Endodermal cell (in vitro differentiated cells): ENCODE results near the gene TPST1. TPM values are rescaled to one million over a fixed set of nuclear protein-coding genes. Genes with fewer than 3 reads are reported as not detected.

ENCODE experiments used
- DNase-seq: peaks from one replicate; pipeline ENCODE4 v3.0.0-alpha.2; 2017
- H3K27ac ChIP-seq: 2 replicates; pipeline ENCODE4 v1.5.1; 2013; ENCODE audit warnings: mild to moderate bottlenecking, low read depth, low read length, moderate library complexity
- H3K27me3 ChIP-seq: 2 replicates; pipeline ENCODE4 v1.6.1; 2013; ENCODE audit warnings: mild to moderate bottlenecking, low read length, moderate library complexity; ENCODE audit not compliant: insufficient read depth, control insufficient read depth, poor library complexity, severe bottlenecking
- H3K36me3 ChIP-seq: 2 replicates; pipeline ENCODE4 v1.7.0; 2013; ENCODE audit warnings: mild to moderate bottlenecking, low read length, moderate library complexity; ENCODE audit not compliant: control insufficient read depth, insufficient read depth
- H3K4me1 ChIP-seq: one replicate; pipeline ENCODE4 v1.7.0; 2013; ENCODE audit warnings: low read length; ENCODE audit not compliant: control insufficient read depth, insufficient read depth
- H3K4me3 ChIP-seq: 2 replicates; pipeline ENCODE4 v1.5.1; 2013; ENCODE audit warnings: mild to moderate bottlenecking, low read length, moderate library complexity
- H3K9ac ChIP-seq: 2 replicates; pipeline ENCODE4 v1.6.1; 2013; ENCODE audit warnings: mild to moderate bottlenecking, low read length, moderate library complexity; ENCODE audit not compliant: poor library complexity, severe bottlenecking; ENCODE audit errors: extremely low read depth
- H3K9me3 ChIP-seq: 2 replicates; pipeline ENCODE4 v1.6.1; 2013; ENCODE audit warnings: mild to moderate bottlenecking, low read length, moderate library complexity; ENCODE audit not compliant: control insufficient read depth
- H3K27ac Mint-ChIP-seq: 2 replicates; pipeline ENCODE4 v1.8.0; 2020; ENCODE audit warnings: mixed read lengths
- H3K27me3 Mint-ChIP-seq: 2 replicates; pipeline ENCODE4 v1.8.0; 2021; ENCODE audit warnings: mild to moderate bottlenecking, mixed read lengths; ENCODE audit not compliant: insufficient read depth
- H3K36me3 Mint-ChIP-seq: 2 replicates; pipeline ENCODE4 v1.8.0; 2020; ENCODE audit warnings: low read depth, mixed read lengths
- H3K4me1 Mint-ChIP-seq: 2 replicates; pipeline ENCODE4 v1.8.0; 2020; ENCODE audit warnings: mixed read lengths
- H3K4me3 Mint-ChIP-seq: 2 replicates; pipeline ENCODE4 v1.8.0; 2020; ENCODE audit warnings: mild to moderate bottlenecking, moderate library complexity, mixed read lengths
- H3K9me3 Mint-ChIP-seq: 2 replicates; pipeline ENCODE4 v1.8.0; 2020; ENCODE audit warnings: mild to moderate bottlenecking, mixed read lengths
- WGBS, 2 experiments: methylation state at CpG; one replicate each; pipeline versions ENCODE4 v1.1.5 to v1.1.7; 2013; ENCODE audit warnings: missing lambda C conversion rate in 2 of 2, mixed read lengths in 1 of 2; ENCODE audit not compliant: insufficient coverage in 1 of 2, insufficient read length in 1 of 2; 5-methylcytosine and 5-hydroxymethylcytosine counted together
- total RNA-seq, 2 donors: library from RNA; stranded (reverse); fragmentation: NEBNext Ultra II Directional in 1 of 2; extraction: Animal tissue kit (Norgen Biotek cat#: 25700) in 1 of 2; gene quantifications; 2 replicates in 1 of 2; 3 replicates in 1 of 2; pipeline ENCODE4 v1.2.1, GENCODE V29; 2021
- TF ChIP-seq, protein P1 (sequence below): fragments of 200-600 bp; sonication (generic); conservative IDR thresholded peaks from 2 replicates; pipeline ENCODE4 v1.5.0; 2021; ENCODE audit warnings: antibody characterized with exemption, mild to moderate bottlenecking

TPST1 gene
- total RNA-seq, 2 donors from 2014 or later, result 38.3 to 43.8 TPM

DNA sequence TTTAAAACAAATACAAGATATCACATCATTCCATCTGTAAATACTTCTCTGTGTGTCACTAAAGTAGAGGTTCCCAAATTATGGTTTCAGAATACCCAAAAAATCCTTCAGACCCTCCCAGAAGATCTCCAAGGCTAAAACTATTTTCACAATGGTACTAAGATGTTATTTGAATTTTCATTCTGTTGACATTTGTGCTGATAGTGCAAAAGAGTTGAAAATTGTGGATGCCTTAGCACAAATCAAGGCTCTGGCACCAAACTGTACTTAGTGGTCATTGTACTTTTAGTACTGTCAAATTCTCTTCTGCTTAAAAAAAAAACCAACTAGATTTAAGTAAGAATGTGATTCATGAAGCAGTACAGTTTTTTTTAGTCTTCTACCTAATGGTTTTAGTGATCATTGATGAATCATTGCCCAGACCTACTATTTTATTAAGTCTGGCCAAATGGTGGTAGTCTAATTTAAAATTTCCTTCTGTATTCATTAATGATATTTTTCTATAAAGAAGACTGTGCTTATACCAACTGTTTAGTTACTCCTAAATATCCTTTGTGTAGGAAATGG lies 50.5 kb downstream of the TPST1 start:
- DNase-seq, result no peak
- Mint-ChIP-seq H3K27ac (no peak overlapping the region), H3K27me3 (no peaks in the 10 kb centered on the region), H3K9me3 (no peaks in the 10 kb centered on the region), H3K4me1 (peaks cover 18% of the 10 kb centered on the region), H3K36me3 (peaks cover 10% of the 10 kb centered on the region), H3K4me3 (no peak overlapping the region)
- peaks cover 8% of the 10 kb centered on the region for H3K36me3 ChIP-seq
- H3K4me1 ChIP-seq, result peaks cover 7% of the 10 kb centered on the region
- no peak overlapping the region for H3K9ac ChIP-seq
- no peak overlapping the region for H3K27ac ChIP-seq
- H3K27me3 ChIP-seq, result no peaks in the 10 kb centered on the region
- no peaks in the 10 kb centered on the region for H3K9me3 ChIP-seq
- no peak overlapping the region for H3K4me3 ChIP-seq
- TF ChIP-seq, protein P1, sequence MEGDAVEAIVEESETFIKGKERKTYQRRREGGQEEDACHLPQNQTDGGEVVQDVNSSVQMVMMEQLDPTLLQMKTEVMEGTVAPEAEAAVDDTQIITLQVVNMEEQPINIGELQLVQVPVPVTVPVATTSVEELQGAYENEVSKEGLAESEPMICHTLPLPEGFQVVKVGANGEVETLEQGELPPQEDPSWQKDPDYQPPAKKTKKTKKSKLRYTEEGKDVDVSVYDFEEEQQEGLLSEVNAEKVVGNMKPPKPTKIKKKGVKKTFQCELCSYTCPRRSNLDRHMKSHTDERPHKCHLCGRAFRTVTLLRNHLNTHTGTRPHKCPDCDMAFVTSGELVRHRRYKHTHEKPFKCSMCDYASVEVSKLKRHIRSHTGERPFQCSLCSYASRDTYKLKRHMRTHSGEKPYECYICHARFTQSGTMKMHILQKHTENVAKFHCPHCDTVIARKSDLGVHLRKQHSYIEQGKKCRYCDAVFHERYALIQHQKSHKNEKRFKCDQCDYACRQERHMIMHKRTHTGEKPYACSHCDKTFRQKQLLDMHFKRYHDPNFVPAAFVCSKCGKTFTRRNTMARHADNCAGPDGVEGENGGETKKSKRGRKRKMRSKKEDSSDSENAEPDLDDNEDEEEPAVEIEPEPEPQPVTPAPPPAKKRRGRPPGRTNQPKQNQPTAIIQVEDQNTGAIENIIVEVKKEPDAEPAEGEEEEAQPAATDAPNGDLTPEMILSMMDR, result no peak

DNA sequence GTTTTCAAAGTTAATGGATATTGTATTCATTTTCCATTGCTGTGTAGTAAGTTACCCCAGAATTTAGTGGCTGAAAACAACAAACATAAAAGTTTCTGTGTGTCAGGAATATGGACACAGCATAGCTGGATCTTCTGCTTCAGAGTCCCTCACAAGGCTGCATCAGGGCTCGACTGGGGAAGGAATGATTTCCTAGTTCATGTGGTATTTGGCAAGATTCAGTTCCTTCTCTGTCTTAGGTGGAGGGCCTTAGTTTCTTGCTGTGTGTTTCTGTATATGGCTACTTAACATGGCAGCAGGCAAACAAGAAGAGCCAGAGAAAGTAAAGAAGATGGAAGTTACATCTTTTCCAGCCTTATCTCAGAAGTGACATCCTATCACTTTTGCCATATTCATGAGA lies 51.1 kb downstream of the TPST1 start:
- no peak overlapping the region for H3K27ac Mint-ChIP-seq
- H3K36me3 Mint-ChIP-seq, result peaks cover 8% of the 10 kb centered on the region
- Histone ChIP-seq H3K9ac (no peak overlapping the region), H3K4me3 (no peak overlapping the region), H3K27ac (no peak overlapping the region), H3K36me3 (peaks cover 4% of the 10 kb centered on the region), H3K27me3 (no peaks in the 10 kb centered on the region), H3K4me1 (peaks cover 7% of the 10 kb centered on the region), H3K9me3 (no peaks in the 10 kb centered on the region)
- no peaks in the 10 kb centered on the region for H3K9me3 Mint-ChIP-seq
- no peak for DNase-seq
- WGBS, 2 experiments, result 55 to 56% methylated on average over 1 of the region's 1 CpG
- H3K4me1 Mint-ChIP-seq, result peaks cover 17% of the 10 kb centered on the region
- TF ChIP-seq, protein P1, result no peak
- H3K27me3 Mint-ChIP-seq, result no peaks in the 10 kb centered on the region
- no peak overlapping the region for H3K4me3 Mint-ChIP-seq

DNA sequence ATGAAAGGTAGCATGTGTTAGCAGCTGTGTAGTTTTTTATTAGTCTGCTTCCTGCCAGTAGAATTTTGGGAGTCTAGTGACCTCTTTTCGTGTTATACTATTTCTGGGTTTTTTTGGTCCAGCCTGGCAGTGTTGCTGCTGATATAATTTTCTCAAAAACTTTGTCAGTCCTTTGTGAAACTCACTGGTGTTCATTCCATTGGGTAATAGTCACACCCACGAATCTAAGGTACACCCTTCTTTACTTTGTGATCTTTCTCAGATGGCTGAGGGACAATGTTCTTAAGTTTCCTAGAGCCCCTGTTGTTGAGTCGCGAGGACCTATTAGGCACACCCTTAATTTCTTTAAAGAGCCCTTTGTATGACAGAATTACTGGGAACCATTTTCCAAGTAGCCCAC lies 52.3 kb downstream of the TPST1 start:
- peaks cover 9% of the 10 kb centered on the region for H3K36me3 Mint-ChIP-seq
- DNase-seq, result no peak
- Histone ChIP-seq H3K27ac (no peak overlapping the region), H3K4me3 (no peak overlapping the region), H3K9ac (no peak overlapping the region), H3K4me1 (peaks cover 7% of the 10 kb centered on the region), H3K9me3 (no peaks in the 10 kb centered on the region), H3K27me3 (no peaks in the 10 kb centered on the region), H3K36me3 (peaks cover 4% of the 10 kb centered on the region)
- no peaks in the 10 kb centered on the region for H3K9me3 Mint-ChIP-seq
- WGBS, 2 experiments, result 91 to 100% methylated on average over 2 to 4 of the region's 4 CpGs
- no peak overlapping the region for H3K4me3 Mint-ChIP-seq
- TF ChIP-seq, protein P1, result no peak
- H3K4me1 Mint-ChIP-seq, result peaks cover 16% of the 10 kb centered on the region
- H3K27ac Mint-ChIP-seq, result peak overlapping the region; percentile 45
- no peaks in the 10 kb centered on the region for H3K27me3 Mint-ChIP-seq
